ENCODE results near the gene MAB21L4.
A peak's percentile ranks its signal among the peaks of the same experiment; 100 is the strongest.

DNA sequence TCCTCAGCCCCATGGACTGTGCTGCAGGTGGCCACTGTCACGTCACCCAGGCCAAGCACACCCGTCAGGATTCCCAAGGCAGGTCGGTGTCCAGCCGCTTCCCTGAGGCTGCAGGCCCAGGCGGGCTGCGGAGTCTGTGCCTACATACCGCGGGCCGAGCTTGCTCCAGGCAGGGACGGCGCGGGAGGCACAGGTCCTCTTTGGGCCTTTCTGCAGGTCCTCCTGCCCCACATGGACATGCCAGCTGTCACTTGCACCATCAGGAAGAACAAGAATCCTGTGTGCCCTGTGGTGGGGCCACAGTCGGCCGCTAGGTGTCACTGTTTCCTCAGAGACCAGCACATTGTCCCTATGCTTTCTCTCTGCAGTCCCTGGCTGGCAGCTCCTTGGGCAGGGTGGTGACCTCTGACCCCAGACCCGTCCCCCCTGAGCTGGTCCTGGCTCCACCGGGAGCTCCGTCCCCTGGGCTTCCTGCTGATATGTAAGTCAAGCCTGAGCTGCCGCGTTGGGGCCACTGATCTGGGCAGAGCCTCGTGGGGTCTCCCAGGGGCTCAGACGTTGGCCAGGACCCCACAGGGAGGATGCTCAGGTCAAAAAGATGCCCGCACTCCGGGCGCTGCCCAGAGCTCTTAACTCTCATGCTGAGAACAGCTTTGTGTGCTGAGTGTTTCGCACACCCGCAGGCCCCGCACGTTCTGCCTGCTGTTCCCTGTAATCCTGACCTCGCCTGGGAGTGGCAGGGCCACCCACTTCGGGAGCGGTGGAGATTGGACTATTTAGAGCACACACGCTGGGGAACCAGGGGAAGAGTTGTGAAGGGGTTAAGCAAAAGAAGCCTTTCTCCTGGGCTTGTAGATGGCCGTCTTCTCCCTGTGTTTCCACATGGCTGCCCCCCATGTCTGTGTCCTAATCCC, 44.6 kb downstream of the MAB21L4 start:
- TF ChIP-seq, protein P1, sequence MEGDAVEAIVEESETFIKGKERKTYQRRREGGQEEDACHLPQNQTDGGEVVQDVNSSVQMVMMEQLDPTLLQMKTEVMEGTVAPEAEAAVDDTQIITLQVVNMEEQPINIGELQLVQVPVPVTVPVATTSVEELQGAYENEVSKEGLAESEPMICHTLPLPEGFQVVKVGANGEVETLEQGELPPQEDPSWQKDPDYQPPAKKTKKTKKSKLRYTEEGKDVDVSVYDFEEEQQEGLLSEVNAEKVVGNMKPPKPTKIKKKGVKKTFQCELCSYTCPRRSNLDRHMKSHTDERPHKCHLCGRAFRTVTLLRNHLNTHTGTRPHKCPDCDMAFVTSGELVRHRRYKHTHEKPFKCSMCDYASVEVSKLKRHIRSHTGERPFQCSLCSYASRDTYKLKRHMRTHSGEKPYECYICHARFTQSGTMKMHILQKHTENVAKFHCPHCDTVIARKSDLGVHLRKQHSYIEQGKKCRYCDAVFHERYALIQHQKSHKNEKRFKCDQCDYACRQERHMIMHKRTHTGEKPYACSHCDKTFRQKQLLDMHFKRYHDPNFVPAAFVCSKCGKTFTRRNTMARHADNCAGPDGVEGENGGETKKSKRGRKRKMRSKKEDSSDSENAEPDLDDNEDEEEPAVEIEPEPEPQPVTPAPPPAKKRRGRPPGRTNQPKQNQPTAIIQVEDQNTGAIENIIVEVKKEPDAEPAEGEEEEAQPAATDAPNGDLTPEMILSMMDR (IDR thresholded peaks at IDR 0.05; ENCODE audit: low read depth, low read length, poor library complexity, severe bottlenecking): peak; percentile 89
- TF ChIP-seq EZH2phosphoT487 (IDR thresholded peaks at IDR 0.05; ENCODE audit: borderline replicate concordance, low read length): no peak

All from DOHH2 (cell line).